ENCODE data around the gene AVL9.

AVL9 gene

DNA sequence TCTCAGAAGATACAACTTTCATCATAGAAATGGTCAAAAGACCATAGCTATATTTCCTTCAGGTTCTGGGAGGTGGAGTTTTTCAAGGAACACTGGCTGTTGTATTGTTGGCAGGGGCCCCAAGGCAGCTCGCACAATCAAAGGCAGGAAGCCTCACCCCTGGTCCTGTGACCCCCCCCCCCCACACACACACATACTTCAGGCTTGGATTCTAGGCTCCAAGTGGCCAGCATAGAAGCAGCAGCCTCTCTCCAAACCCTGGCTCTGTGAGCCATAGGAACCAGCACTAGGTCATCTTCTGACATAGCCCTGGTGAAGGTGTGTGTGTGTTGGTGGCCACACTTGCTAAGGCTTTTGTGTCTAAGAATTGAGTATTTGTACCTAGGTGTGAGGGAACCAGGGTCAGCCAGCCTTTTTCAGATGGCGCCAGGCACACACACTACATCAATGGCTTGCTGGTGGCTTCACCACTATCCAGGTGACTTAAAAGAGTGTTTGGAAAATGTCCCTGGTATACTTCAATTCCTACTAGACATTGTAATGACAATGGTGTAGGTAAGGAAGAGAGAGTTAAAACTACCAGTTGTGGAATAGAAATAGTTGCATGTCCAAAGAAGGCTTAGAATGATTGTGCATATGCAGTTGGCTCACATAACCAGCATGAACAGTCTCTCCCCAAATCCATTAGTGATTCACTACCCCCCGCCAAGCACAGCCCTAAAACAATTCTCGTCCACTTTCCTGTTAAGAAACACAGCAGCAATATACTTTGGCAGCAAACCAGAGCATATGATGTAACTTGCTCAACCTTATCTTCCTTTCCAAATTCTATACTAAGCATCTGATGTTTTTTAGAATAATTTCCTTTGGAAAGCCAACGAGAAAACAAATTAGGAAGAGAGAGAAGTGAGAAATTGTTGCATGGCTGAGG, 91.3 kb downstream of the AVL9 start:
- TF ChIP-seq GATA3 (IDR thresholded peaks at IDR 0.05; ENCODE audit: low read depth, low read length) (no peak), GATA2 (IDR thresholded peaks at IDR 0.05; ENCODE audit: low read depth, low read length) (no peak)

DNA sequence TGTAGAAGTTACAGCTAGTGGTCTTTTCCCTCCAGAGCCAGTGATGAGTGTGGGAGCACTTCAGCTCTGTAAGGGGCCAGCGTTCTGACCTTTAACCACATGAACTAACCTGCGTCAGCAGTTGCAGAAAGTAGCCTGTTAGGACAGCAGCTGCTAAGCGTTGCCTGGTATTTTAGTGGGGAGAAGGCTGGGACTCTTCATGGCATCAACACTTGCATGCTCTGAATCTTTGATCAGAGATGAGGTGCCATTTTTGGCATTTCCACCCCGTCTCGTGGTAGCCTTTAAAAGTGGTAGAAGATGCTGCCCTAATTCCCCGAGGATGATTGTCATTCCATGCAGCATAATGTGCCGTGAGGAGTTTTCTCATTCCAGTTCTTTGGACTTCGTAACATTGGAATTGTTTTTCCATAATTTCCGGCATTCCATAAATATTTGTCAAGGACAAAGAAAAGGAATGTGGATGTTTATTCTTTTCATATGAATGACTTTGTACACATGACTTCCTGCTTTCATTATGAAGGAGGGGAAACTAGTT, 92.2 kb downstream of the AVL9 start:
- TF ChIP-seq GATA3 (IDR thresholded peaks at IDR 0.05; ENCODE audit: low read depth, low read length) (no peak), GATA2 (IDR thresholded peaks at IDR 0.05; ENCODE audit: low read depth, low read length) (no peak)

DNA sequence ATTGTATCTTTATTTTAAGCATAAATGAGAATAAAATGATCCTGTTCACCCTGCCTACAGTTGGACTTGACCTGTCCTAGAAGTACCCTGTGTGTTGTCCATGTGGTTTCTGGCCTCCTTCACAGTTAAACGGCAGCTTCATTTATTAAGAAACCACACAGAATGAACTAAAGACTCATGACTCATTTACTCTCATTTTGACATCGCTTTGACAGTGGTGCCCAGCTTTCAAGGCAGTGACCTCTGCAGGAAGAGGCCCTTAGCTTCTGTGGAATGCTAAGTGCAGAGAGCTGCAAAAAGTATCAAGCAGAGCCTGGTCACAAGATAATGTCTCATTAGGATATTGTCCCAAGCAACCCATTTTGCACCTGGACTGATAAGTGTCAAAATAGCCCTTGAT, 93.4 kb downstream of the AVL9 start:
- TF ChIP-seq GATA2 (IDR thresholded peaks at IDR 0.05; ENCODE audit: low read depth, low read length) (no peak), GATA3 (IDR thresholded peaks at IDR 0.05; ENCODE audit: low read depth, low read length) (no peak)

DNA sequence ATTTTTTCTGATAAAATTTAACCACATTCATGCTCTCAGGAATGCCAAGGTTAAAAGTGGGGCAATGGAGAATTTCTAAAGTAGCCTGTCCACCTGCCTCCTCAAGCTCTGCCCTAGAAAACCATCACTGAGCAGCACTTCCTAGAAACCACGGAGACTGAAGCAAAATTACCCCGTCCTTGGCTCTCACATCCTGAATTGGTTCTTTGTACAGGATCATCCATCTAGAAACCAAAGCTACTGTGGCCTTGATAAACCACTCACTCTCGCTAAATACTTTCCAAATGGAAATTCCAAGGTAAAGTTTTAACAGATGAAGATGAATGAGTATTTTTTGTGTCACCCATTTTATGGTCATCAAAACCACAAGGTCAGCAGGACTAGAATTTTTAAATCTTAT, 96.6 kb downstream of the AVL9 start:
- TF ChIP-seq GATA3 (IDR thresholded peaks at IDR 0.05; ENCODE audit: low read depth, low read length), result no peak
- no peak for TF ChIP-seq GATA2 (IDR thresholded peaks at IDR 0.05; ENCODE audit: low read depth, low read length)

DNA sequence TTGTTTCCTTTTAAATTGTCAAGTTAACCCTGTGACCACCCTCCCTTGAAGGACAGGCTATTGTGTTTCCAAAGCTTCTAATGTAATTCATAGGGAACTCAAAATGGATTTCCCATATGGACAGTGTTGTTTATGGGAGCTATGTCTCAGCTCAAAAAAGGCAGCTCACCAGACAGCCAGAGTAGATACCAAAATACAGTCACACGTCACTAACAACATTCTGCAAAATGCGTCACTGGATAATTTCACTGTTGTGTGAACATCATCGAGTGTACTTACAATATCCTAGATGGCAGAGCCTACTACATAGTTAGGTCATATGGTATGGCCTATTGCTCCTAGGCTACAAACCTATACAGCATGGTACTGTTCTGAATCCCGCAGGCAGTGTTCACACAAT, 97.4 kb downstream of the AVL9 start:
- TF ChIP-seq GATA3 (IDR thresholded peaks at IDR 0.05; ENCODE audit: low read depth, low read length), result no peak
- no peak for TF ChIP-seq GATA2 (IDR thresholded peaks at IDR 0.05; ENCODE audit: low read depth, low read length)

DNA sequence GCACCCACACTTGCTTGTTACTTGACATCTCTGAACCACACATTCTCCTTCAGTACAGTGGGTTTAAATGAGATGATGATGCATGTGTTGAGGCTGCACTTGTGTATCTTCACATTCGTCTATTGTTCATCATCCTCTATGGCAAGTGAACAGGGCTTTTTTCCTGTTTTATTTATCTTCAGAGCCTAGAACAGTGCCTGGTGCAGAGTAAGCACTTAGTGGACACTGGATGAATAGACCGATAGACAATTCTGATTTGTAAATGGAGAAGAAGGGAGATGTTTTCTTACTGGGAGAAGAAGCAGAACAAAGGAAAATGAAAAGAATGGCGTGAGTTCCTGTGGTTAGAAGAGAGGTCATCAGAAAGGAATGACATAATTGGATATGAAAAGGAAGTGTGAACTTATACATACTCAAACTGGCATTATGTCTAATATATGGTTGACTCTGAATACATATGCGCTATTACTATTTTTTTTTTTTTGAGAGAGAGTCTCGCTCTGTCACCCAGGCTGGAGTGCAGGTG, 99.7 kb downstream of the AVL9 start:
- no peak for TF ChIP-seq GATA3 (IDR thresholded peaks at IDR 0.05; ENCODE audit: low read depth, low read length)
- no peak for TF ChIP-seq GATA2 (IDR thresholded peaks at IDR 0.05; ENCODE audit: low read depth, low read length)

DNA sequence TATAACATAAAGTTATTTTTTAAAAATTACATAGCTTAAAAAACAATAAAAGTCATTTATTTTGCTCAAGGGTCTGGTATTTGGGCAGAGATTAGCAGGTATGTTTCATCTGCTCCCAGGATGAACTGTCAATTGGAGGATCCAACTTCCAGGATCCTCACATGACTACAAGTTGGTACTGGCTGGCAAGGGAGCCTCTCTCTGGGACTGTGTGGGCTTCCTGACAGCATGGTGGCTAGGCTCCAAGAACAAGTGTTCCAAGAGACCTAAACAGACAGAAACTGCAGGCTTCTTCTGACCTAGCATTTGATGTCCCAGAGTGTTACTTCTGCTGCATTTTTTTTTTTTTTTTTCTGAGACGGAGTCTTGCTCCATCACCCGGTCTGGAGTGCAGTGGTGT, 107.2 kb downstream of the AVL9 start:
- TF ChIP-seq GATA2 (IDR thresholded peaks at IDR 0.05; ENCODE audit: low read depth, low read length), result no peak
- TF ChIP-seq GATA3 (IDR thresholded peaks at IDR 0.05; ENCODE audit: low read depth, low read length), result no peak

DNA sequence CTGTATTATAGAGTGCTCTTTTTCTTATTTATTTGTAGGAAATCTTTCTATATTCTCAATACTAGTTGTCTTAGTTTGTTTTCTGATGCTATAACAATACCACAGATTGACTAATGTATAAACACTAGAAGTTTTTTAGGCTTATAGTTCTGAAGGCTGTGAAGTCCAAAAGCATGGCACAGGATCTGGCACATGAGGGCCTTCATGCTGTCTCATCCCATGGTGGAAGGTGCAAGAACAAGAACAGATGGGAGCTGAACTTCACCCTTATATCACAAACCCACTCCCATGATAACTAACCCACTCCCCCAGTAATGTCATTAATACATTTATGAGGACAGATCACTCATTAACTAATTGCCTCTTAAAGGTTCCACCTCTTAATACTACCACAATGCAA, 109.7 kb downstream of the AVL9 start:
- no peak for TF ChIP-seq GATA2 (IDR thresholded peaks at IDR 0.05; ENCODE audit: low read depth, low read length)
- no peak for TF ChIP-seq GATA3 (IDR thresholded peaks at IDR 0.05; ENCODE audit: low read depth, low read length)

DNA sequence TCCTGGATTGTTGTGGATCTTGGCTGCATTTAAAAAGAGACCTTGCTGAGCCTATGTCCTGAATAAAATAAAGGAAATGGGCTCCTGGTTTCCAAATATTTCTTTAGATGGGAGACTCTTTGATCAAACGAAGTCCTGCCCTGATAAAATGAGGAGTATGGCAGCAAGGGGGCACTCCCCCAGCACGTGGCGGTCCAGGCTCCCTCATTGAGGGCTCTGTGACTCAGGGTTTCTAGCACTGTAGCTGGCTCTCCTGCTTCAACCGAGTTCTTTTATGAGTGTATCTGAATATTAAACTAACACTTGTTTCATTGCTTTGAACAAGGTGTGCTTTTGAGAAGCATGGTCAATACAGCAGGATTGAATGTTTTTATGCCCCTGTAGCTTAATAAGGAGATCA, 114.2 kb downstream of the AVL9 start:
- no peak for TF ChIP-seq GATA2 (IDR thresholded peaks at IDR 0.05; ENCODE audit: low read depth, low read length)
- TF ChIP-seq GATA3 (IDR thresholded peaks at IDR 0.05; ENCODE audit: low read depth, low read length), result no peak

DNA sequence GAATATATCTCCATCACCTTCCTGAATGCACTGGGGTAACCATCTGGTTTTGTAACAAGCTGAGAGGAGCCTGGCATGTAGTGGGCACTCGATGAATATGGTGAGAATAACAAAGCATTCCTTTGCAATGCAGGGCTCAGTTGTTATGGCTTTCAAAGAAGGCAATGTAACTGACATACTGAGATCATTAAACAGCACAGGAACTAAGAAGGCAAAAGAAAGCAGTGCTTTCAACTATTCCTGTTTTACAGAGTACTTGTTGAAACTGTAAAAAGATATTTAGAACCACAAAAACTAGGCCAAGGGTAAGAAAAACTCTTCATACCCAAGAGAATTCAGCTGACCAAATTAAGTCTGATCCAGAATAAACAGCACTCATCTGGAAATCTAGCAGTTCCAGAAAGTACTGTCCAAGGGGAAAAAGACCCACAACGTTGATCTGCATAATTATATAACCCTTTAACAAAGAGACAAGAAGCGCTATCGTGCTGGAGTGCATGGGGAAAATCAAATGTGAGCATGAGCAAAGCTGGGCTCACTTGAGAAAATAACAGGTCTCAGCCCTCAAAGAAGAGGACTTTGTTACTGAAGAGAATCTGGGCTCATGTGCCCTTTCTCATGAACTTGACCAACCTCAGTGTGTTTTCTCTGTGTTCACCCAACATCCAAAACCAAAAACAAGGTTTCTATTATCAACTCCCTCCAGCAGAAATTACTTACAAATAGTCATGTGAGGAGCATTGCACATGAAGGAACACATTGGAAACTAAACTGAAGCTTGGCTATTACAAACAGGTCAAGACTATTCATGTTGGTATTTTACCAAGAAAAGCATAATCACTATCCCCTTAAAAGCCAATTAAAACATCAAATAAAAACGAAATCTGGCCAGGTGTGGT, 116.2 kb downstream of the AVL9 start:
- TF ChIP-seq GATA2 (IDR thresholded peaks at IDR 0.05; ENCODE audit: low read depth, low read length) (no peak), GATA3 (IDR thresholded peaks at IDR 0.05; ENCODE audit: low read depth, low read length) (no peak)

DNA sequence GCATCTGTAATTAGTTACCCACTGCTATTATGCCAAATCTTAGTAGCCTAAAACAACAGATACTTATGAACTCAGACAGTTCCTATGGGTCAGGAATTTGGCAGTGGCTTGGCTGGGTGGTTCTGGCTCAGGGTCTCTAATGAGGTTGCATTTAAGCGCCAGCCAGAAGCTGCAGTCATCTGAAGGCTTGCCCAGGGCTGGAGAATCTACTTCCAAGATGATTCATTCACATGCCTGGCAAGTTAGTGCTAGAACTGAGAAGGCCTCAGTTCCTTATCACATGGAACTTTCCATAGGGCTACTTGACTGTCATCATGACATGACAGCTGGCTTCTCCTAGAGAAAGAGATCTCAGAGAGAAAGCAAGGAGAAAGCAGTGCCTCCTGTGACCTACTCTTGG, 121.3 kb downstream of the AVL9 start:
- TF ChIP-seq GATA3 (IDR thresholded peaks at IDR 0.05; ENCODE audit: low read depth, low read length) (no peak), GATA2 (IDR thresholded peaks at IDR 0.05; ENCODE audit: low read depth, low read length) (no peak)

DNA sequence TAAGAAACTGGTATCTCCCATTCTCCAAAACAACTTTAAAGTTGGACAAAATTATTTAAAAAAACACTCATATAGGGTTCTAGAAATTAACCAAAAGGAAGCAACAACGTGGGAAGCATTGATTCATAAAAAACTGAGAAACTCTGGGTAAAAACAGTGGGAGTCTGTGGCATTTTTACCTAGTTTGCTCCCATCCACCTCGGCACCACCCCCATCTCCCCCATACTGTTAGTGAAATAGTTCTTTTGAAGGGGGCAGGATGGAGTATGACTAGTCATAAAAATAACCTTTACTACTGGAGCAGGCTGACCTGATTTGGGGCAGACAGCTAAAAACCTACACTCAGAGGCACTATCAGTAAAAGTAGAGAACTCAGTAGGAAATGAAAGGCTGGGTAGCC, 123.2 kb downstream of the AVL9 start:
- TF ChIP-seq GATA3 (IDR thresholded peaks at IDR 0.05; ENCODE audit: low read depth, low read length) (no peak), GATA2 (IDR thresholded peaks at IDR 0.05; ENCODE audit: low read depth, low read length) (no peak)

DNA sequence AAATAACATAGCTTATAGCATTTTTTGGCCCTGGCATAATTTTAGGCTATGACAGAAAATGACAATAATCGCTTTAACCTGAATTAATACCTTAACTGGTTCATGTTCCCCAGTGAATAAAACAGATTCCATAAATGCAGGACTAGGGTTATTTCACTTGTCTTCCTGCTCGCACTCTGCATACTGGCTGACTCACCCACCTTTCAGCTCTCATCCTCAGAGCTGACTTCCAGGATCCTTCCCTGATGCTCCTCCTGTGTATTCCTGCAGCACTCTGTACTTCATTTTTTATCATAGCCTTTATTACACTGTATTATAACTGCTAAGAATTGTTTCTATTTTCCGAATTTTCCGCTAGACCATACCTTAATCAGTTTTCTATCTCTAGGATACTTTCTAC, 123.7 kb downstream of the AVL9 start:
- TF ChIP-seq GATA3 (IDR thresholded peaks at IDR 0.05; ENCODE audit: low read depth, low read length) (no peak), GATA2 (IDR thresholded peaks at IDR 0.05; ENCODE audit: low read depth, low read length) (no peak)

DNA sequence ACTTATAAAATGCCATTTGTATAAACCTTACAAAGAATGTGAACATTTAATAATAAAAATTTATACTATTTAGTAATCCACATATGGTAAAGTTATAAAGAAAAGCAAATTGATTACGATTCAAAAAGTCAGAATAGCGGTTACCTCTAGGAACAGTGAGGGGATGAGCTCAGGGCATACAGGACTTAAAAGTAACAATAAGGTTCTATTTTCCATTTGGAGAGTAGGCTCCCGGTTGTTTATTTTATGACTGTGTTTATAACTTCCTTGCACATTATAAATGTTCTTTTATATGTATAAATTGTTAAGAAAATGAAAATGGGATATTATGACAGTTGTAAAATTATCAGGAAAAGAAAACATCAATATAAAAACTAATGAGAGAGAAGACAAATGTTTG, 135.7 kb downstream of the AVL9 start:
- TF ChIP-seq GATA3 (IDR thresholded peaks at IDR 0.05; ENCODE audit: low read depth, low read length) (no peak), GATA2 (IDR thresholded peaks at IDR 0.05; ENCODE audit: low read depth, low read length) (no peak)

Measured in SH-SY5Y (cell line).